Psoas muscle (tissue), 8 donors: ENCODE measurements around the gene POLR2E. TPM values are rescaled to one million over a fixed set of nuclear protein-coding genes. Genes with fewer than 3 reads are reported as not detected.
A peak's percentile ranks its signal among the peaks of the same experiment; 100 is the strongest.

Experiments used
- ATAC-seq, 4 donors: fragments of 200-7000 bp; cut with Tn5 transposase; one replicate each; pipeline ENCODE4 v1.9.1; 2020; ENCODE audit warnings: moderate library complexity in 3 of 4, mild to moderate bottlenecking in 2 of 4
- DNase-seq, 2 donors: peaks; one replicate each; pipeline ENCODE4 v3.0.0-alpha.2; 2020
- H3K27ac ChIP-seq: fragments of 200-600 bp; one replicate; pipeline ENCODE4 v1.8.0; 2022
- H3K27me3 ChIP-seq, 3 donors: fragments of 200-600 bp in 1 of 3; one replicate each; pipeline versions ENCODE4 v1.6.1 to v1.8.0; 2013 to 2022; ENCODE audit warnings: low read length in 2 of 3, mild to moderate bottlenecking in 2 of 3, moderate library complexity in 1 of 3; ENCODE audit not compliant: insufficient read depth in 3 of 3
- H3K36me3 ChIP-seq, 2 donors: fragments of 200-600 bp in 1 of 2; one replicate each; pipeline versions ENCODE4 v1.6.1 to v1.8.0; 2013 to 2022; ENCODE audit warnings: low read depth in 1 of 2, mild to moderate bottlenecking in 1 of 2, moderate library complexity in 1 of 2; ENCODE audit not compliant: insufficient read depth in 1 of 2
- H3K4me1 ChIP-seq: fragments of 200-600 bp; one replicate; pipeline ENCODE4 v1.8.0; 2022
- H3K4me3 ChIP-seq: fragments of 200-600 bp; one replicate; pipeline ENCODE4 v1.8.0; 2022; ENCODE audit warnings: mild to moderate bottlenecking
- H3K9me3 ChIP-seq: fragments of 200-600 bp; one replicate; pipeline ENCODE4 v1.8.0; 2022
- WGBS, 3 donors: extraction: QIAGEN DNeasy Blood & Tissue Kit; methylation state at CpG; one replicate each; pipeline versions ENCODE4 v1.1.6 to v1.1.7; 2013; 5-methylcytosine and 5-hydroxymethylcytosine counted together
- intact Hi-C, 2 donors: fragments of 100-400 bp; cut with DNase I; formaldehyde crosslinking; loops; one replicate each; pipeline versions ENCODE4 v1.11.0 to v1.14.2; 2022
- polyA plus RNA-seq, 3 donors: library from polyadenylated mRNA; stranded (reverse); fragments of 200-250 nt; gene quantifications; one replicate each; pipeline ENCODE4 v1.2.3, GENCODE V29; 2013
- total RNA-seq, 4 donors: library from RNA; stranded (reverse); fragmentation: NEBNext Ultra II Directional in 2 of 4; extraction: Animal tissue kit (Norgen Biotek cat#: 25700) in 2 of 4; gene quantifications; one replicate each; pipeline versions ENCODE4 v1.2.1 to v1.2.4, GENCODE V29; 2021 to 2023
- TF ChIP-seq, protein P1 (sequence below): fragments of 200-600 bp; IDR thresholded peaks from one replicate; pipeline ENCODE4 v1.8.0; 2022; ENCODE audit warnings: antibody characterized with exemption
- donor health status: healthy with polysubstance abuse.
- donor health status: DM: no; HTN: no; CAD: no; lungs with moderate emphysema.
- donor health status: Bipolar disorder and iron deficiency.
- donor health status: healthy.
- donor health status: DM: yes; HTN: yes; CAD: no.
- donor health status: DM: no; HTN: no; CAD: no.
- donor health status: DM: no; HTN: no; CAD: no.
- donor health status: DM: yes; HTN: yes; CAD: no.

The POLR2E gene
- total and polyA plus RNA-seq, 7 donors: 133 to 243 (median 147) TPM

DNA sequence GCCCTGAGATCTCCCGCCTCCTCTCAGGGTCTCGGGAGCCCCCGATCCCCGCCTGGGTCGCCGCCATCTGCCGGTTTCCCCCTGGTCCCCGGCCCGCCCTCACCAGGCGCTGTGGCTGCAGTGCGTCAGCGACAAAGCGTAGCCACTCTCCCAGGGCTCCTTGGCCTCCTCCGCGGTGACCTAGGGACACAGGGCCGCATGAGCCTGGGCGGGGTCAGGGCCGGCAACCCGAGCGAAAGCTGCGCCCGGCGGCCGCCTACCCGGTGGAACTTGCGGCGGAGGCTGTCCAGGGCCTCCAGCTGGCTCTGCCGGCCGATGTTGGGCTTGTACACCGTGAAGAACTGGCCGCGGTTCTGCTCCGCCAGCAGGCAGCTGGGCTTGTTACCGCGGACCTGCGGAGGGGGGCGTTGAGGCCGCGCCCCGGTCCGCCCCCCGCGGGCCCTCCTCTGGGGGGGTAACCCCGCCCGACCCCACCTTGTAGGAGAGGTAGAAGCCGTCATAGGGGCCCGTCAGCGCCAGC lies 13.9 kb upstream of the POLR2E start:
- Histone ChIP-seq H3K27ac (no peak overlapping the region), H3K4me3 (no peak overlapping the region), H3K4me1 (peaks cover 6% of the 10 kb centered on the region), H3K9me3 (no peaks in the 10 kb centered on the region), H3K27me3 (no peaks in the 10 kb centered on the region), H3K36me3 (peaks cover 12 to 67% of the 10 kb centered on the region in 2 donors)
- WGBS, 3 donors: 56 to 76% (median 76%) methylated on average over 37 to 48 of the region's 48 CpGs
- DNase-seq: no peak
- no peak for ATAC-seq
- TF ChIP-seq, protein P1, sequence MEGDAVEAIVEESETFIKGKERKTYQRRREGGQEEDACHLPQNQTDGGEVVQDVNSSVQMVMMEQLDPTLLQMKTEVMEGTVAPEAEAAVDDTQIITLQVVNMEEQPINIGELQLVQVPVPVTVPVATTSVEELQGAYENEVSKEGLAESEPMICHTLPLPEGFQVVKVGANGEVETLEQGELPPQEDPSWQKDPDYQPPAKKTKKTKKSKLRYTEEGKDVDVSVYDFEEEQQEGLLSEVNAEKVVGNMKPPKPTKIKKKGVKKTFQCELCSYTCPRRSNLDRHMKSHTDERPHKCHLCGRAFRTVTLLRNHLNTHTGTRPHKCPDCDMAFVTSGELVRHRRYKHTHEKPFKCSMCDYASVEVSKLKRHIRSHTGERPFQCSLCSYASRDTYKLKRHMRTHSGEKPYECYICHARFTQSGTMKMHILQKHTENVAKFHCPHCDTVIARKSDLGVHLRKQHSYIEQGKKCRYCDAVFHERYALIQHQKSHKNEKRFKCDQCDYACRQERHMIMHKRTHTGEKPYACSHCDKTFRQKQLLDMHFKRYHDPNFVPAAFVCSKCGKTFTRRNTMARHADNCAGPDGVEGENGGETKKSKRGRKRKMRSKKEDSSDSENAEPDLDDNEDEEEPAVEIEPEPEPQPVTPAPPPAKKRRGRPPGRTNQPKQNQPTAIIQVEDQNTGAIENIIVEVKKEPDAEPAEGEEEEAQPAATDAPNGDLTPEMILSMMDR: no peak
- intact Hi-C loops: no loop called here

DNA sequence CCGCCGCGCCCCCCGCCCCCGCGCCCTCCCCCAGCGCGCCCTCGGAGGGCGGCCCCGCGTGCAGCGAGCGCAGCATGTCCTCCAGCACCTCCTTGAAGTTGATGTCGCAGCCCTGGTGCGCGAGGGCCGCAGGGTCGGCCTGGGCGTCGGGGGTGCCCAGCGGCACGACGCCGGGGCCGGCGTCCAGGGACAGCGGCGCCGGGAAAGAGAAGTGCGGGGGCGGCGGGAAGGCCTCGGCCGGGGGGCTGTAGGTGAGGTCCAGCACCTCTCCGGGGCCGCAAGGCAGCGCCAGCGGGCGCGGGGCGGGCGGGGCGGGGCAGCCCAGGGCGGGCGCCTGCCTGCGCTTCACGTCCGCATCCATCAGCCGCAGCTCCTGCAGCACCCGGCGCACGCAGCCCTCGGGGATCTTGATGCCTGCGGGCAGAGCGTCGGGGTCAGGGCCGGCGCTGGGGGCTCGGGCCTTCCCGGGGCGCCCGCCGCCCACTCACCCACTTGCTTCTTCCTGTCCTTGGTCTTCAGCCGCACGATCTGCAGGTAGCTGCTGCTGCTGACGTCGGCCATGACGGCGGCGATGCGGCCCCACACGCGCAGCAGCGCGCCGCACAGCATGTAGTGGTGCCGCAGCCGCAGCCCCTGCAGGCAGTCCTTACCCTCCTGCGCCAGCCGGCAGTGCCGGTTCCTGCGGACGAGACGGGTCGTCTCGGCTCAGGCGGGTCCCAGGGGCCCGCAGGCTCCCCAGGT lies 13.3 kb upstream of the POLR2E start:
- Histone ChIP-seq H3K27ac (no peak overlapping the region), H3K36me3 (peaks cover 12 to 61% of the 10 kb centered on the region in 2 donors), H3K4me1 (peaks cover 6% of the 10 kb centered on the region), H3K9me3 (no peaks in the 10 kb centered on the region), H3K4me3 (no peak overlapping the region), H3K27me3 (no peaks in the 10 kb centered on the region)
- TF ChIP-seq, protein P1: no peak
- ATAC-seq (no peak), DNase-seq (peak in 1 of 2 donors; percentile 28)
- WGBS, 3 donors: 92 to 94% (median 94%) methylated on average over 60 to 89 of the region's 89 CpGs
- intact Hi-C loops: no loop called here

DNA sequence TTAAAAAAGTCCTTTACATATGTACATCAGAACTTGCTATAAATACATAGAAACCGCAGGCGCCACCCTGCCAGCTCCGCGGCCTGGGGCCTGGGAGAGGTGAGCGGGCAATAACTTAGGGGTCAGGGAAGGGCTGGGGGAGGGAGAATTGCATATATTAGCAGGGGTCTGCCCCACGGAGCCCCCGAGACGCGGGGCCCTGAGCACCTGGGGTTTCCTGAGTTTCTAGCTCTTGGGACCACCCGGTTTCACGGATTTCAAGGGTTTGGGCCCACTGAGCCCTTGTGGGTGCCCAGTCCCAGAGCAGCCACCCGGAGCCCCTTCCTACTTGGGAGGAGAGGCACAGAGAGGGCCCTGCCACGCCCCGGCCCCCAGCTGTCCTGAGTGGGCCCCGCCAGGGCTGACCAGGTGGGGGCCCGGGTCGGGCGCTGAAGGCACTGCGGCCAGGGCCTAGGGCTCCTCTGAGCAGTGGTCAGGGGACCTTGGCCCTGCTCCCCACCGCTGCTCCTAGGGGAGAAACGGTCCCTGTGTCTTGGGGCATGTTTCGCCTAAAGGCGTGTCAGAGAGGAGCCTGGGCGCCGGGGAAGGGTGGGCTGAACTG lies 12.6 kb upstream of the POLR2E start:
- TF ChIP-seq, protein P1: no peak
- no peaks in the 10 kb centered on the region for H3K27me3 ChIP-seq
- peaks cover 12 to 58% of the 10 kb centered on the region in 2 donors for H3K36me3 ChIP-seq
- DNase-seq: no peak
- intact Hi-C loops: no loop called here
- H3K4me1 ChIP-seq: peaks cover 13% of the 10 kb centered on the region
- no peak overlapping the region for H3K4me3 ChIP-seq
- H3K9me3 ChIP-seq: no peaks in the 10 kb centered on the region
- H3K27ac ChIP-seq: no peak overlapping the region
- no peak for ATAC-seq
- 89 to 91% (median 90%) methylated on average over 25 of the region's 25 CpGs for WGBS, 3 donors

DNA sequence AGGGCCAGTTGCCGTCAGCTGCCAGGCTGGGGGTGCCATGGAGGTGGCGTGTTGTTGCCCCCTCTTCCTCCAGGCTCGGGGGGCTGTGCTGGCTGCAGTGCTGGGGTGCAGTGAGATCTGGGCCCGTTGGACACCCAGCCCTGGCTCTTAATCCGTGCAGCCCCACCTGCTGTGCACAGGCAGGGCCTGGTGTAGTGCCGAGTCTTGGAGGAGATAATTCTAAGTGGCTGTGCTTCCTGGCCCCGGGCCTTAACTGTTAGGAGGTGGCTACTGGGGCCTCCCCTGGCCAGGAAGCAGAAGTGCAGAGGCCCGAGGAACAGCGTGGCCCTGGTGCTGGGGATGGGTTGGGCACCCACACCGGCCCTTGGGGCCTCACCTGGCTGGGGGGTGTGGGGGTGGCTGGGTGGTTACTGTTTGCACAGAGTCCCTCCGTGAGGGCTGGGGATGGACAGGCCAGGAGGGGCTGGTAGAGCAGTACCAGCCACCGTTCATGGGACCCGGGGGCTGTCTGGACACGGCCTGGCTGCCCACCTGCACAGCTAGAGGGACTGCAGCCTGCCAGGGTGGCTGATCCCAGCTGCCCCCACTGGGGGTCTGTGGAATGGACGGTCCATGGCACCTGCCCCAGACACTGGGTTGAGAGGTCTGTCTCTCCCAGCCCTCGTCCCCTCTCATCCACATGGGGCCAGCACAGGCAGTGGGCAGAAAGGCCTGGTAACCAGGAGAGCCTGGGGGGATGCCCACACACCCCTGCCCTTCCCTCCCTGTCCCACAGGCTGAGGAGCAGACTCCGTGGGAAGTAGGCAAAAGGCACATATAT lies 11.9 kb upstream of the POLR2E start:
- H3K9me3 ChIP-seq: no peaks in the 10 kb centered on the region
- DNase-seq (no peak), ATAC-seq (no peak)
- intact Hi-C loops: no loop called here
- H3K27ac ChIP-seq: no peak overlapping the region
- peaks cover 12 to 51% of the 10 kb centered on the region in 2 donors for H3K36me3 ChIP-seq
- H3K27me3 ChIP-seq: no peaks in the 10 kb centered on the region
- H3K4me1 ChIP-seq: peaks cover 20% of the 10 kb centered on the region
- TF ChIP-seq, protein P1: no peak
- peak overlapping the region; percentile 7 for H3K4me3 ChIP-seq
- 67 to 72% (median 68%) methylated on average over 15 to 17 of the region's 17 CpGs for WGBS, 3 donors
